Naive thymus-derived CD8-positive, alpha-beta T cell (primary cell): ENCODE data around the gene LHX5. TPM values are rescaled to one million over a fixed set of nuclear protein-coding genes. Genes with fewer than 3 reads are reported as not detected.
A peak's percentile ranks its signal among the peaks of the same experiment; 100 is the strongest.

Experiments used
- ATAC-seq, 2 donors: fragments of 150-1000 bp; cut with Tn5 transposase in 1 of 2; sonication (Bioruptor Pico), chemical (Tn5 transposase) in 1 of 2; 1 replicate in 1 of 2; 2 replicates in 1 of 2; pipeline ENCODE4 v1.10.0; 2021; ENCODE audit warnings: mild to moderate bottlenecking in 2 of 2, moderate library complexity in 2 of 2
- POLR2A ChIA-PET: fragments of 350-600 bp; sonication (Branson Sonifier 250); formaldehyde crosslinking; loops from one replicate; lab custom pipeline; 2021; ENCODE audit warnings: antibody characterized with exemption; lab: Charles Lee
- DNase-seq, 10 donors: peaks; one replicate each; pipeline versions ENCODE4 v3.0.0 to v3.0.0-alpha.2; 2020 to 2022
- H3K27ac Mint-ChIP-seq, 10 donors: one replicate each; pipeline ENCODE4 v1.8.0; 2020 to 2022; ENCODE audit warnings: mild to moderate bottlenecking in 10 of 10, mixed read lengths in 10 of 10, moderate library complexity in 4 of 10, inconsistent platforms in 1 of 10
- H3K27me3 Mint-ChIP-seq, 5 donors: one replicate each; pipeline ENCODE4 v1.8.0; 2021 to 2022; ENCODE audit warnings: mixed read lengths in 5 of 5
- H3K36me3 Mint-ChIP-seq, 3 donors: one replicate each; pipeline ENCODE4 v1.8.0; 2020 to 2022; ENCODE audit warnings: mixed read lengths in 3 of 3, mild to moderate bottlenecking in 2 of 3, inconsistent platforms in 1 of 3
- H3K4me1 Mint-ChIP-seq, 4 donors: one replicate each; pipeline ENCODE4 v1.8.0; 2021 to 2022; ENCODE audit warnings: mixed read lengths in 4 of 4
- H3K4me3 Mint-ChIP-seq, 10 donors: one replicate each; pipeline ENCODE4 v1.8.0; 2020 to 2022; ENCODE audit warnings: mild to moderate bottlenecking in 10 of 10, mixed read lengths in 10 of 10, moderate library complexity in 6 of 10, inconsistent platforms in 1 of 10
- H3K9me3 Mint-ChIP-seq, 9 donors: one replicate each; pipeline ENCODE4 v1.8.0; 2020 to 2022; ENCODE audit warnings: mixed read lengths in 9 of 9, mild to moderate bottlenecking in 3 of 9, inconsistent platforms in 1 of 9, moderate library complexity in 1 of 9
- polyA plus RNA-seq, 3 donors: library from polyadenylated mRNA; unstranded; fragments of 300-500 nt; fragmentation: Illumina TruSeq; gene quantifications; one replicate each; pipeline ENCODE4 v1.2.3, GENCODE V29; 2021
- total RNA-seq, 8 experiments: library from RNA in 2 of 8; stranded (reverse) in 2 of 8; gene quantifications; one replicate each; pipeline ENCODE4 v1.2.3 and lab custom pipeline; 2021 to 2026

Gene LHX5
- total RNA-seq (not detected), polyA plus RNA-seq (not detected), total RNA-seq (lab: John Stamatoyannopoulos, UW) (0 reads per million in 6 experiments)

DNA sequence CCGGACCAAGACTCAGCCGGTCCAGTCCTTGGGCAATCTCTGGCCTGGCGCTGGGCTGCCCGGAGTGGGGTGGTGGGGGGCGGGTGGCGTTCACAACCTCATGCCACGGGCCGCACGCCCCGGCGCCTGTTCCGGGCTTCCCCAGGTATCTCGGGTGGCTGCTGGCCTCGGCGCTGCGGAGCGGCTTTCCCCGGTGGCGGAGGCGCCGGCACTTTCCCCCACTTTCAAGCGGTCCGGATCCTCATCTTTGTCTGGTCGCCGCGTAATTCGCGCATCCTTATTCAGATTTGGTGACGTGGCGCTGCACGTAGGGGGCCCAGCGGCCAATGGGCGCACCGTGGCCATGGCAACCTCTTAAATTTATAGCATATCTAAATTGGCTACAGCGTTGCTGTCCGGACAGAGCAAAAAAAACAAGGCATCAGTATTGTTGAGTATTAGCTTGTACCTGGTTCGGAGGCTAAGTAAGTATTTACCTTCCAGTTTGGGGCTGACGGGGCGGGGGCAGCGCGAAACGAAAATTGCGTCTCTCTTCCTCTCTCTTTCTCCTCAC is at the start of gene LHX5:
Gene LHX5 (minus strand): TSS at position 253 of the 553 bp plus-strand sequence. CDS start 373 bp downstream, outside the sequence.
- Mint-ChIP-seq H3K9me3 (no peaks in the 10 kb centered on the region), H3K4me3 (no peak within 1 kb of the TSS), H3K4me1 (peaks cover 10 to 25% (median 21%) of the 10 kb centered on the region in 4 donors), H3K27me3 (peaks cover 45 to 83% (median 54%) of the 10 kb centered on the region in 5 donors), H3K27ac (no peak within 1 kb of the TSS), H3K36me3 (no peaks in the 10 kb centered on the region)
- DNase-seq: no peak
- POLR2A ChIA-PET: no interaction called here
- no peak for ATAC-seq

DNA sequence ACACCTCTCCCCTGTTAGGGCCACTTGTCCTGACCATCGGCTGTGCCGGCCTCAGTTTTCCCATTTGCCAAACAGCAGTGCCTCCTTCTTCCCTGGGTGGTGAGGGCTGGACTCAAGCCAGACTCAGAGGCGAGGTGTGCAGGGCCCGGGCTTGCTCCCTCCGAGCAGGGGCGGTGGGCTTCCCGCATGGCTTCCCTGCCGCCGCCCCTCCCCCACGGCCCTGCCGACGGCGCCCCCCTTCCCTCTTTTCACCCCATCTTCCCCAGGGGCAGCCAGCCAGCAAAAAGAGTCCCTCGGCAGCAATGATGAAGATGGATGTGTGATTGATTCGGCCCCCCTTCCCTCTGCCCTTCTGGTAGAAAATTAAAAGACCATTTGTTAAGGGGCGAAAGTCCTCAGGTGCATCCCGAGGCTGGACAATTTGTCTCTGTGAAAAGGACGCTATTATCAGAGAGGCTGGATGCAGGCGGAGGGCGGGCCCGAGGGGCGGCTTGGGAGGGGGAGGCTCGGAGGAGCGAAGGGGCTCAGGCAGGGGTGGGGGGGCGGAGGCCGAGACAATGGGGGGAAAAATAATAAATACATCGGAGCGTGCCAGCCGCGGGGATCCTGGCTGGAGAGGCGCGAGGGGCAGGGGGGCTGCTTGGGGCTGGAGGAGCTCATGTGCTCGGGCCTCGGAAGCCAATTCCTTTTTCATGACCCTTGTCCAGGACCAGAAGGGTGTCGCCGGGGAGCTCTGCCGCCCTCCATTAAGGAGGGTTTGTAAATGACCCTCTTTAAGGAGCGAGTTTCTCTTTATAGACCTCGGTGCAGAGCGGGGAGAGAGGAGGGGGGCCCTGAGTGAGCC is 48.0 kb upstream of the LHX5 start:
- Mint-ChIP-seq H3K27me3 (peaks cover 42 to 91% (median 59%) of the 10 kb centered on the region in 5 donors), H3K4me3 (no peak overlapping the region), H3K36me3 (peaks cover 0 to 8% (median 0%) of the 10 kb centered on the region in 3 donors), H3K9me3 (peaks cover 0 to 3% (median 0%) of the 10 kb centered on the region in 9 donors), H3K27ac (no peak overlapping the region), H3K4me1 (peaks cover 2 to 13% (median 7%) of the 10 kb centered on the region in 4 donors)
- ATAC-seq (no peak), DNase-seq (no peak)
- POLR2A ChIA-PET: no interaction called here

DNA sequence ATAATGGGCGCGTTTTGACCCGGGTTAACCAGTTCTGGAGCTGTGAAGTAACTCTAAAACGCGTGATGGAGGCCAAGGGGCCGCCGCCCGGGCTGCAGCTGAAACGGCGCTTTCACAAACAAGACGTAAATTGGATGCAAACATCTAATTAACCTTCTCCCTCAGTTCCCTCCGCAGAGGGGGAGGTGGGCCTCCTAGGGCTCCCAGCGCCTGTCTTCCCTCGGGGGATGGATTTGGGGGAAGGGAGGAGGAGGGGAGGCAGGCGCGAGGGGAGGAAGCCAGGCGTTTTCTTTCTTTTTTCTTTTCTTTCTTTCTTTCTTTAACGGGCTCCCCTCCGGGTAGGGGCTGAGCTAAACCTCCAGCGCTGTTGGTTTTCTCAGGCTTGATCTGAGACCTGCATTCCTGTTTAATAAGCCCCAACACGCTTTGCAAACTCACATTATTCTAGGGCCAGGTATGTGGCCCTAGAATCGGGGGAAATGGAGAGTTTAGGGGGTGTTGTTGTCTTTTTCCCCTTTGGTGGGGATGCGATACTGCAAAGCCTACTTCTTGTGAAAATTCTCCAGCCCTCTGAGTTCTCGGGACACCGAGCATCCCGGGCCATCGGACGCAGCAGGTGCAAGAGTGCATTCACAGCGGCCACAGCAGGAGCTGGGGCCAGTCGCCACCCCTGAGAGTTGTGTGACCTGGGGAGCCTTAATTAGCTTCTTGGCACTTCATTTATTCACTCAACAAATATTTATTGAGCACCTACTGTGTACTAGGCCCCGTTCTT is 43.6 kb upstream of the LHX5 start:
- Mint-ChIP-seq H3K27me3 (peaks cover 45 to 95% (median 68%) of the 10 kb centered on the region in 5 donors), H3K9me3 (peaks cover 0 to 8% (median 0%) of the 10 kb centered on the region in 9 donors), H3K4me1 (peaks cover 2 to 8% (median 7%) of the 10 kb centered on the region in 4 donors), H3K27ac (no peak overlapping the region), H3K4me3 (peak overlapping the region in 6 of 10 donors; percentile 32 to 73 (median 48)), H3K36me3 (peaks cover 0 to 8% (median 2%) of the 10 kb centered on the region in 3 donors)
- ATAC-seq (no peak), DNase-seq (no peak)
- POLR2A ChIA-PET: no interaction called here

DNA sequence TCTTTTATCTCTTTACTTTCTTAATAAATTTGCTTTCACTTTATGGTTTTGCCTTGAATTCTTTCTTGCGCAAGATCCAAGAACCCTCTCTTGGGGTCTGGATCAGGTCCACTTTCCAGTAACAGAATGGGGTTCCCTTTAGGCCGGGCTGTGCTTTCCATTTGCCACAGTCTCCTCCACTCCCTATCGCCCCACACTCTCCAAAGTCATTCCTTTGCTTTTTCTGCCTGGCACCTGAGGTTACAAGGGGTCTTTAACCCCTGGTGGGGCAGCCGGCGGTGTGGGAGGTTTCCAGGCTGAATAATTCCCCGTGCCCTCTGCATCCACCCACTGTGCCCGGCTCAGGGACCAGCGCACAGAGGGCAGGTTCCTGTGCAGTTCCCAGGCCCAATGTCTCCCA is 42.9 kb upstream of the LHX5 start:
- Mint-ChIP-seq H3K9me3 (peaks cover 0 to 11% (median 0%) of the 10 kb centered on the region in 9 donors), H3K27ac (no peak overlapping the region), H3K4me1 (peaks cover 2 to 8% (median 7%) of the 10 kb centered on the region in 4 donors), H3K27me3 (peaks cover 49 to 95% (median 71%) of the 10 kb centered on the region in 5 donors), H3K36me3 (peaks cover 0 to 8% (median 2%) of the 10 kb centered on the region in 3 donors), H3K4me3 (no peak overlapping the region)
- POLR2A ChIA-PET: no interaction called here
- ATAC-seq (no peak), DNase-seq (no peak)

DNA sequence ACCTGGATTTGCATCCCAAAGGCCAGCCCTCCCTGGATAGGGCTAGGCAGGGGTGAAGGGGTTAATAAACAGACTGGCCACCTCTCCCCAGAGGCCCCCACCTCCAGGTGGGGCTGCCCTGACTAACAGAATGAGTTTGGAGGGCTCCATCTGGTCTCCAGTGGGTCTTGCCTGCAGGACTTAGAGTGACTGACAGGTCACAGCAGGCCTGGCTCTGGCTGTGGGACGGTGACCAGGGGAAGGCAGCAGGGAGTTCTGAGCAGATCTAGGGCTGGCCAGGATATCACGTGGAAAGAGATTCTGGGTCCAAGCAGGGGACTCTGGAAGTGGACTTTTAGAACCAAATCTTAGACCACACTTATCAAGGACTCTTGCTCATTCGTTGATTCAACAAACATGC is 40.9 kb upstream of the LHX5 start:
- Mint-ChIP-seq H3K36me3 (peaks cover 0 to 8% (median 2%) of the 10 kb centered on the region in 3 donors), H3K9me3 (peaks cover 0 to 18% (median 4%) of the 10 kb centered on the region in 9 donors), H3K4me1 (peaks cover 2 to 8% (median 7%) of the 10 kb centered on the region in 4 donors), H3K27me3 (peaks cover 51 to 96% (median 73%) of the 10 kb centered on the region in 5 donors), H3K4me3 (no peak overlapping the region), H3K27ac (no peak overlapping the region)
- DNase-seq: no peak
- no peak for ATAC-seq
- POLR2A ChIA-PET: no interaction called here

DNA sequence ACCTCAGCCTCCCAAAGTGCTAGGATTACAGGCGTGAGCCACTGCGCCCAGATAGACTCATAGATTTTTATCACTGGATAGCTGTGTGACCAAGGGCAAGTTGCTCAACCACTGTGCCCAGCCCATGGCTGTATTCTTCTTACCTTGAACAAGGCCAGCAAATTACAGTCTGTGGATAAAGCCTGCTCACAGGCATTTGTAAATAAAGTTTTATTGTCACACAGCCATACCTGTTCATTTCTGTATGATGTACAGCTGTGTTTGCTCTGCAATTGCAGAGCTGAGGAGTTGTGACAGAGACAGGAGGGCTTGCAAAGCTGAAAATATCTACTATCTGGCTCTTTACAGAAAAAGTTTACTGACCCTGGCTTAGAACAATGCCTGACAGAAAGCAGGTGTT is 35.2 kb upstream of the LHX5 start:
- peaks cover 44 to 55% (median 49%) of the 10 kb centered on the region in 5 donors for H3K27me3 Mint-ChIP-seq
- H3K9me3 Mint-ChIP-seq: peaks cover 0 to 18% (median 9%) of the 10 kb centered on the region in 9 donors
- no peak for ATAC-seq
- no peak overlapping the region for H3K4me3 Mint-ChIP-seq
- H3K27ac Mint-ChIP-seq: no peak overlapping the region
- H3K4me1 Mint-ChIP-seq: no peaks in the 10 kb centered on the region
- POLR2A ChIA-PET: no interaction called here
- peaks cover 0 to 8% (median 0%) of the 10 kb centered on the region in 3 donors for H3K36me3 Mint-ChIP-seq
- DNase-seq: no peak

DNA sequence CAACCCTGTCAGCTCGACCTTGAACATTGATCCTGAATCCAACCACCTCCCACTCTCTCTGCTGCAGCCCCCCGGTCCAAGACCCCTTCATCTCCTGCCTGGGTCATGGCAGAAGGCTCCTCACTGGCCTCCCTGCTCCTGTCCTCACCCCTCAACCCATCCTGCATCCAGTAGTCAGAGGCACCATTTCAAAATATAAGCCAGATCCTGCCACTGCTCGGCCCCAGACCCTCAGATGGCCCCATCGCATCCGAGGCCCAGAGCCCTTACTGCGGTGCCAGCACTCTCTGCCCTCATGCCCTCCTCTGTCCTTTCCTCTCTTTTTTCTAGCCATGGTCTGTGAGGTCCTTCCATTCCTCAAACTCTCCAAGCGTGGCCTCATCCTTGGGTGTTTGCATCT is 34.3 kb upstream of the LHX5 start:
- H3K4me1 Mint-ChIP-seq: no peaks in the 10 kb centered on the region

DNA sequence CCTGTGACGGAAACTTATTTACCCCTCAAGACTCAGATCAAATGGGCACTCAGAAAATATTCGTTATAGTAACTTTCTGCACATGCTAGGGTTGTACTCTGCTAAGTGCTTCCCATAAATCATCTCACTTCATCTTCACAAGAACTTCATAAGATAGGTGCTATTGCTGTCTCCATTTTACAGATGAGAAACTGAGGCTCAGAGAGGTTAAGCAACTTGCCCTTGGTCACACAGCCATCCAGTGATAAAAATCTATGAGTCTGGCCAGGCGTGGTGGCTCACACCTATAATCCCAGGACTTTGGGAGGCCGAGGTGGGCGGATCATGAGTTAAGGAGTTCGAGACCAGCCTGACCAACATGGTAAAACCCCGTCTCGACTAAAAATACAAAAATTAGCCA is 33.2 kb upstream of the LHX5 start:
- Mint-ChIP-seq H3K9me3 (peaks cover 0 to 18% (median 8%) of the 10 kb centered on the region in 9 donors), H3K4me3 (no peak overlapping the region), H3K27me3 (peaks cover 41 to 54% (median 48%) of the 10 kb centered on the region in 5 donors), H3K27ac (no peak overlapping the region), H3K4me1 (no peaks in the 10 kb centered on the region), H3K36me3 (peaks cover 0 to 8% (median 0%) of the 10 kb centered on the region in 3 donors)
- ATAC-seq: no peak
- no peak for DNase-seq
- POLR2A ChIA-PET: no interaction called here

More for the DNA sequence above, 34.3 kb upstream of the LHX5 start:
- peaks cover 0 to 18% (median 9%) of the 10 kb centered on the region in 9 donors for H3K9me3 Mint-ChIP-seq
- H3K27me3 Mint-ChIP-seq: peaks cover 42 to 54% (median 48%) of the 10 kb centered on the region in 5 donors
- POLR2A ChIA-PET: no interaction called here
- no peak overlapping the region for H3K4me3 Mint-ChIP-seq
- H3K27ac Mint-ChIP-seq: no peak overlapping the region
- no peak for DNase-seq
- ATAC-seq: no peak
- H3K36me3 Mint-ChIP-seq: peaks cover 0 to 8% (median 0%) of the 10 kb centered on the region in 3 donors

DNA sequence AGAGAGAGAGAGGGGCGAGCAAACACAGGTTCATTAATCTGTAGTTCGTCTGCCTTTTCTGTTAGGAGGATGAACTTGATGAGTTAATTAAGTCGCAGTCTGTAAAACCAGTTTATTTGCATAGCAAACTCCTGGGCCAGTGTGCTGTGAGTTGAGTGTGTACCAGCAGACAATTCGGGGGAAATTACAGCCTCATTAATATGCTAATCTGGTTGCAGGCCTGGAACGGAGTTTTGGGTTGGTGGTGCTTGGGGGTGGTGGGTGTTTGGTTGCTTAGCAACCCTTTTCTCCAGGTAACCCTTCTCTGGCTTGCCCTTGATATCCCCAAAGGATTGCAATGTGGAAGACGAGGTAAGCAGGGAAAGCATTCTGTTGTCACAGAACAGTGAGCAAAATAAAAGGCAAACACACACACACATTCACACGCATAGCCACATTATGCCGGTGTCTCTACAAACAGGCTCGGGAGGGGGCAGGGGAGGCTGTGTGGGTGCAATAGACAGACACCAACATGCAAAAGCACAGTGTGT is 29.2 kb upstream of the LHX5 start:
- Mint-ChIP-seq H3K4me1 (no peaks in the 10 kb centered on the region), H3K4me3 (no peak overlapping the region), H3K27ac (no peak overlapping the region), H3K9me3 (peaks cover 0 to 6% (median 4%) of the 10 kb centered on the region in 9 donors), H3K36me3 (peaks cover 0 to 8% (median 0%) of the 10 kb centered on the region in 3 donors), H3K27me3 (peaks cover 29 to 41% (median 33%) of the 10 kb centered on the region in 5 donors)
- DNase-seq: no peak
- POLR2A ChIA-PET: no interaction called here
- no peak for ATAC-seq

DNA sequence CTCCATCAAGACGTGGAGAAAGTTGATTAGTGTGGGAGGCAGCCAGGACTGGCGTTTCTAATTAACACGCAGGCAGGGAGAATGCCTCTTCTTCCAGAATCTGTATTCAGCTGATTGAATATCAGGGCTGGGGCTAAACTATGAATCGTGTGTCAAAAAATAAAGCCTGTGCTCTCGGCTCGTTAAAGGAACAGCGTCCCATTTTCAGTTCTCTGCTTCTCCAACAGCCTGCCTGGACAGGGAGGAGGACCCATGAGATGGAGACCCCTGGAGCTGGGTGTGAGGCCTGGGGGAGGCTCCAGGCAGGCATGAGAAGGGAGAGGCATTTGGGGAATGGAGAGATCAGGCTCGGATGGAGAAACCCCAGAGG is 28.6 kb upstream of the LHX5 start:
- no peak for DNase-seq
- H3K4me1 Mint-ChIP-seq: no peaks in the 10 kb centered on the region
- no peak for ATAC-seq
- H3K27me3 Mint-ChIP-seq: peaks cover 28 to 37% (median 33%) of the 10 kb centered on the region in 5 donors
- POLR2A ChIA-PET: no interaction called here
- peaks cover 0 to 6% (median 0%) of the 10 kb centered on the region in 9 donors for H3K9me3 Mint-ChIP-seq
- peaks cover 0 to 8% (median 0%) of the 10 kb centered on the region in 3 donors for H3K36me3 Mint-ChIP-seq
- peak overlapping the region in 1 of 10 donors; percentile 62 for H3K27ac Mint-ChIP-seq
- no peak overlapping the region for H3K4me3 Mint-ChIP-seq

DNA sequence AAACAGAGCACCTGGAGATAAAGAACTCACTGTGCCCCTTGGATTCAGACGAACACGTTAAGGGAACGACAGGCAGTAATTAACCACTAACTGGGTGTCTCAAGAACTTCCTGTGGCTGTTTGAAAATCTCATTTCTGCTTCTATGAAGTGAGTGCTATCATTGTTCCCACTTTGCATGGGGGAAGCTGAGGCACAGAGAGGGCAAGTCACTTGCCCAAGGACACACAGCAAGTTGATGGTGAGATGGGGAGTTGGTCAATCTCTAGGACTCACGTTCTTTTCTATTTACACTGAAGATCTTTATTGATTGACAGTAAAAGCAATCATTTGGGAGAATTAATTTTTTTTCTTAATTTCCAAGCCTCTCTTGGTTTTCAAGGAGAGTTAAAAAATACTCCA is 26.8 kb upstream of the LHX5 start:
- DNase-seq (no peak), ATAC-seq (no peak)
- H3K4me1 Mint-ChIP-seq: no peaks in the 10 kb centered on the region
- H3K36me3 Mint-ChIP-seq: peaks cover 0 to 8% (median 0%) of the 10 kb centered on the region in 3 donors
- POLR2A ChIA-PET: no interaction called here
- no peak overlapping the region for H3K27ac Mint-ChIP-seq
- H3K4me3 Mint-ChIP-seq: no peak overlapping the region
- peaks cover 26 to 45% (median 28%) of the 10 kb centered on the region in 5 donors for H3K27me3 Mint-ChIP-seq
- peaks cover 0 to 5% (median under 1%) of the 10 kb centered on the region in 9 donors for H3K9me3 Mint-ChIP-seq

DNA sequence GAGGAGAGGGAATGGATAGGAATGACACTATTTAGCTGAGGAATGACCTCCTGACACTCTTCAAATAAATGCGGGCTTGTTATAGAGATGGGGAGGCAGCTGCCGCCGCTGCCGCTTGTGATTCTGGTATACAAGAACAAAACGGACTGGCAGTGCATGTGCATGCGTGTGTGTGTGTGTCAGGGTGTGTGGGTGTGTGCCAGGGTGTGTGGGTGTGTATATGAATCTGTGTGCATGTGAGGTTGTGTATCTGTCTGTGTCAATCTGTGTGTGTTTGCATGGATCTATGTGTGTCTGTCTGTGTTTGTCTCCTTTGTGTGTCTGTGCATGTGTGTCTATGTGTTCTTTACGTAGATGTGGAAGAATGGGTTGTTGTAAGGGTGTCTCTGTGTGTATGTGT is 26.0 kb upstream of the LHX5 start:
- DNase-seq (no peak), ATAC-seq (no peak)
- Mint-ChIP-seq H3K4me1 (no peaks in the 10 kb centered on the region), H3K4me3 (no peak overlapping the region), H3K27ac (no peak overlapping the region), H3K36me3 (peaks cover 0 to 9% (median 0%) of the 10 kb centered on the region in 3 donors), H3K27me3 (peaks cover 24 to 48% (median 28%) of the 10 kb centered on the region in 5 donors), H3K9me3 (peaks cover 0 to 6% (median 3%) of the 10 kb centered on the region in 9 donors)
- POLR2A ChIA-PET: no interaction called here
